ENCODE measurements around the gene PTPRG.

GRCh38 chr3:61650276-61650675 is 88.9 kb downstream of the PTPRG start:
- TF ChIP-seq EZH2 (IDR thresholded peaks at IDR 0.05; ENCODE audit: insufficient read depth, poor library complexity, severe bottlenecking) (no peak), EZH2phosphoT487 (IDR thresholded peaks at IDR 0.05; ENCODE audit: insufficient read depth, low read depth) (no peak)

Data from GM23248 (cell line).